ENCODE results near the gene VPS26A.
"Not testable (repeated sequence)": the region's sequence is repeated elsewhere in the genome, so short reads cannot be mapped to it uniquely, and the experiment has no call there.

The VPS26A gene

DNA sequence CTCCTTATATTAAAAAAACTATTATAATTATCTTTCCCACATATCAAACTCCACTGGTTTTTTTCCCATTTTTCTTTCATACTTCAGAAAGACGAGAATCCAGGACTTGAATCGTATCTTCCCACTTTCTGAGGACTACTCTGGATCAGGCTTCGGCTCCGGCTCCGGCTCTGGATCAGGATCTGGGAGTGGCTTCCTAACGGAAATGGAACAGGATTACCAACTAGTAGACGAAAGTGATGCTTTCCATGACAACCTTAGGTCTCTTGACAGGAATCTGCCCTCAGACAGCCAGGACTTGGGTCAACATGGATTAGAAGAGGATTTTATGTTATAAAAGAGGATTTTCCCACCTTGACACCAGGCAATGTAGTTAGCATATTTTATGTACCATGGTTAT is 20.2 kb upstream of the VPS26A start:
- no peak for DNase-seq

DNA sequence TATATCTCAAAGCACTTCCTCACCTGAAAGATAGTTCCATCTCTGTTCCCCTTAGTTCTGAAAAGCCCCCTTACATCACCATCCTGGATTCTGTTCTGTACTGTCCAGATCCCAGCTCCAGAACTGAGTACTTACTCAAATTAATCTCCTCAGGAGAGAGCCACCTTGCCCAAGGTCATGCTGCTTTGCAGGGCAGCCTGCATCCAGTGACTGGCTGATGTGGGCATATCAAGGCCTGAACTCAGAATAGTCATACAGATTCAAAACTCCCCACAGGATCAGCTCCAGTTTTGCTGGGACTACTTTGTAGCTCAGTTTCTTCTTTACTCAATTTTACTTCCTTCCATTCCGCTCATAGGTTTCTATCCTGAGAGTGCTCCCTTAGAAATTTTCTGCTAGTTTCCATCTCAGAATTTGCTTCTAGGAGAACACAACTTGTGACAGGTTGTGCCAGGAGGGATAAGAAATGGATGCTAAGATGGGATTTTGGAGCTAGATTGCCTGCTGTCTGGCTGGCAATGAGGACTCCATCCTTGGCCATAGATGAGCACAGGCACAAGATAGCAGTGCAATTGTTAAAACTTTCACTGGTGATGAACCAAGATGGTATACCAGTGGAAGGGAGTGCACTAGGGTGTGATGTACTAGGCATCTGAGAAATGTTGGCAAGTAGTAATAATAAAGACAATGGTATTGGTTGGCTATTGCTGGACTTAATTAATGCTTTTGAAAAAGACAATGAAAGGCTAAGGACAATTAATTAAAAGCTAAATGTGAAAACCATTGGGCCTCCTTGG is 18.8 kb upstream of the VPS26A start:
- no peak for DNase-seq

DNA sequence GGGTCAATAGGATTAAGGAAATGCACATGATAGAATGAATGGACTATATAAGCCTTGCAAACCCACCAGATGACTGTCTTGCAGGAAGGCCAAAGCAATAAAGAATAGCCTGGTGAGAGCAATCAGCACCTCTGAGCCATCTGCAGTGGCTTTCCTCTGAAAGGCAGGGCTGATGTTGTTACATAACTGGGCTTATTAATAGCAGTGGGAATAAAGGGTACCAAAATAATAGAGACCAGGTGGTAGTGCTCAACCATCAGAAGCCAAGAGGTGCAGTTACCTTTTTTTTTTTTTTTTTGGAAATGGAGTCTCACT is 16.8 kb upstream of the VPS26A start:
- no peak for DNase-seq

- no peak for DNase-seq
Observed at GRCh38 chr10:69107699-69108098, 16.3 kb upstream of the VPS26A start.

GRCh38 chr10:69119896-69120295 is 4.1 kb upstream of the VPS26A start:
- DNase-seq, result no peak

GRCh38 chr10:69123306-69123746 is 652 bp upstream of the VPS26A start:
- DNase-seq, result no peak

- DNase-seq, result peak; percentile 17 to 52
Observed at GRCh38 chr10:69124563-69125268, 738 bp downstream of the VPS26A start.

GRCh38 chr10:69125554-69125953 is 1.6 kb downstream of the VPS26A start:
- DNase-seq, result no peak

DNA sequence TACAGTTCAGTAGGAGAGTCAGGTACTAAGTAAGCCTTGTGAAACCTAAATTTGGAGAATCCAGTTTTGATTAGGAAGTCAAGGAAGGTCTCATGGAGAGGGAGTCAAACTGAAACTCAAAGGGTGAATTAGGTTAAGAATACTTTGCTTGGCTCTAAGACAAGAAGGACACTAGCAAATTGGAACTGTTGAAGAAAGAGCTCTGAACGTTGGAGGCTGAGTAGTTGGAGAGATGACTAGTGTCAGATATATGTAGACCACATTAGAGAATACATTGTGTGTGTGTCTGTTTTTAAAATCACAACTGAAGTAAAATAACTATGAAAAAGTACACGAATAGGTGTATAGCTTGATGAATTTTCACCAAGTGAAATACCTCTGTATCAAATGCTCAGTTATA is 6.3 kb downstream of the VPS26A start:
- no peak for DNase-seq

GRCh38 chr10:69139961-69140360 is 16.0 kb downstream of the VPS26A start:
- DNase-seq, result no peak

DNA sequence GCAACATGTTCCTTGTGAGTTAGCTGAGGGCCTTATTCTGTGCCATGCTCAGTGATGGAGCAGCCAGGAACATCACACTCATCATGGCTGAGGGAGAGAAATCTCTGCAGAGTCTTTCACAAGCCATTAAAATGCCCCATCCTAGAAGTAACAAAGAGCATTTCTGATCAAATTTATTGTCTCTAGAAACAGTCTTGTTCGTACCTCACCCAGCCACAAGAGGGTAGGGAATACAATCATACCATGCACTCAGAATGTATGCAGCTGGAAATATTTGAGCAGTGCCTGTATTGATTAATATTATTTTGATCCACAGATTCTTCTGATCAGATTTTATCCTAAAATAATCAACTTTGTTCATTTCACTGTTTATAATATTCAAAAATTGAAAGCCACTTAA is 17.3 kb downstream of the VPS26A start:
- DNase-seq, result no peak

DNA sequence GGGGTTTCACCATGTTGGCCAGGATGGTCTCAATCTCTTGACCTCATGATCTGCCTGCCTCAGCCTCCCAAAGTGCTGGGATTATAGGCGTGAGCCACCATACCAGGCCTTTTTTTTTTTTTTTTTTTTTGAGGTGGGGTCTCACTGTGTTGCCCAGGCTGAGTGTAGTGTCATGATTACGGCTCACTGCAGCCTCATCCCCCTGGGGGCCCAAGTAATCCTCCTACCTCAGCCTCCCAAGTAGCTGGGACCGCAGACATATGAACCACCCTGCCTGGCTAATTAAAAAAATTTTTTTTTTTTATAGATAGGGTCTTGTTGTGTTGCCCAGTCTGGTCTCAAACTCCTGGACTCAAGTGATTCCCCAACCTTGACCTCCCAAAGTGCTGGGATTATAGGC is 18.1 kb downstream of the VPS26A start:
- not testable (repeated sequence) for DNase-seq

GRCh38 chr10:69142983-69143382 is 19.0 kb downstream of the VPS26A start:
- DNase-seq, result no peak

GRCh38 chr10:69145329-69145728 is 21.4 kb downstream of the VPS26A start:
- no peak for DNase-seq

DNA sequence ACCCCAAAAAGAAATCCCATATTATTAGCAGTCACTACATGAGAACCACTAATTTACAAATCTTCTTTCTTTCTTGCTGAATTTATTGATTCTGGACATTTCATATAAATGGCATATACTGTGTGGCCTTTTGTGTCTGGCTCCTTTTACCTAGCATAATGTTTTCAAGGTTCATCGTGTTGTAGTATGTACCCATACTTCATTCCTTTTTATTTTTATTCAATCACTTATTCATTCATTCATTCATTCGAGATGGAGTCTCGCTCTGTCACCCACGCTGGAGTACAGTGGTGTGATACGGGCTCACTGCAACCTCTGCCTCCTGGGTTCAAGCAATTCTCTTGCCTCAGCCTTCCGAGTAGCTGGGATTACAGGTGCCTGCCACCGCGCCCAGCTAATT is 21.9 kb downstream of the VPS26A start:
- no peak for DNase-seq

GRCh38 chr10:69146759-69147158 is 22.8 kb downstream of the VPS26A start:
- peak in 1 of 2 donors; percentile 13 for DNase-seq

DNA sequence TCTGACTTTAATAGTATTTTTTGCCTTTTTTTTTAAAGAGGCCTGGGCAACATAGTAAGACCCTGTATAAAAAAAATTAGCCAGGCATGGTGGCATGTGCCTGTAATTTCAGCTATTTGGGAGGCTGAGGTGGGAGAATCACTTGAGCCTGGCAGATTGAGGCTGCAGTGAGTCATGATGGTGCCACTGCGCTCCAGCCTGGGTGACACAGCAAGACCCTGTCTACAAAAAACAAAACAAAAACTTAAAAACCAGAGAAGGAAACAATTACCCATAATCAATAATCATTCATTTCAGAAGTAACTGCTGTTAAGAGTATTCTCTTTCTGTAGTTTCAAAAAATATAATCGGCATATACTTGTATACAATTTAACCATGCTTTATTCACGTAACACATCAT is 28.0 kb downstream of the VPS26A start:
- no peak for DNase-seq

DNA sequence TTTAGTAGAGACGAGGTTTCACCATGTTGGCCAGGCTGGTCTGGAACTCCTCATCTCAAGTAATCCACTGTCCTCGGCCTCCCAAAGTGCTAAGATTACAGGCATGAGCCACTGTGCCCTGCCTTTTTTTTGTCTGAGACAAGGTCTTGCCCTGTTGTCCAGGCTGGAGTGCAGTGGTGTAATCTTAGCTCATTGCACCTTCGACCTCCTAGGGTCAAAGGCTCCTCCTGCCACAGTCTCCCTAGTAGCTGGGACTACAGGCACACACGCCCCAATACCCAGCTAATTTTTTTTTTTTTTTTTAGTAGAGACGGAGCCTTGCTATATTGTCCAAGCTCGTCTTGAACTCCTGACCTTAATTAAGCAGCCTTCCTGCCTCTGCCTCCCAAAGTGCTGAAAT is 29.2 kb downstream of the VPS26A start:
- no peak for DNase-seq

- DNase-seq, result no peak
Observed at GRCh38 chr10:69160809-69161241, 36.8 kb downstream of the VPS26A start.

GRCh38 chr10:69168493-69168892 is 44.5 kb downstream of the VPS26A start:
- DNase-seq, result no peak

GRCh38 chr10:69172241-69172982 is 48.4 kb downstream of the VPS26A start:
- DNase-seq, result no peak

DNA sequence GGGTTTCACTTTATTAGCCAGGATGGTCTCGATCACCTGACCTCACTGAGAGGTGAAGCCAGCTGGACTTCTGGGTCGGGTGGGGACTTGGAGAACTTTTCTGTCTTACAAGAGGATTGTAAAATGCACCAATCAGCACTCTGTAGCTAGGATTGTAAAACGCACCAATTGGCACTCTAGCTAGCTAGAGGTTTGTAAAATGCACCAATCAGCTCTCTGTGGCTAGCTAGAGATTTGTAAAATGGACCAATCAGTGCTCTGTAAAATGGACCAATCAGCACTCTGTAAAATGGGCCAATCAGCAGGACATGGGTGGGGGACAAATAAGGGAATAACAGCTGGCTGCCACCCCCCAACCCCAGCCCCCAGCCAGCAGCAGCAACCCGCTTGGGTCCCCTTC is 51.3 kb downstream of the VPS26A start:
- DNase-seq, result not testable (repeated sequence)

- no peak for DNase-seq
Observed at GRCh38 chr10:69176823-69177222, 52.8 kb downstream of the VPS26A start.

All from bone marrow (tissue), 2 donors.